ENCODE results near the gene PRKG1.

PRKG1 gene

GRCh38 chr10:51656503-51656902 lies 582.2 kb downstream of the PRKG1 start:
- TF ChIP-seq SIN3A (IDR thresholded peaks at IDR 0.05; ENCODE audit: borderline replicate concordance, insufficient read depth, low read length) = no peak
- no peak for TF ChIP-seq FOXP2 (optimal IDR thresholded peaks at IDR 0.05; ENCODE audit: borderline replicate concordance, extremely low read depth, extremely low read length, insufficient read depth)
- TF ChIP-seq POLR2AphosphoS5 (IDR thresholded peaks at IDR 0.05; ENCODE audit: low read depth, low read length) = no peak
- TF ChIP-seq REST (IDR thresholded peaks at IDR 0.05; ENCODE audit: insufficient read depth in 1 of 2, low read depth in 2 of 2, low read length in 2 of 2) = no peak
- no peak for TF ChIP-seq TAF1 (IDR thresholded peaks at IDR 0.05; ENCODE audit: borderline replicate concordance, insufficient read depth, low read length)

- TF ChIP-seq POLR2AphosphoS5 (IDR thresholded peaks at IDR 0.05; ENCODE audit: low read depth, low read length) (no peak), FOXP2 (optimal IDR thresholded peaks at IDR 0.05; ENCODE audit: borderline replicate concordance, extremely low read depth, extremely low read length, insufficient read depth) (no peak), TAF1 (IDR thresholded peaks at IDR 0.05; ENCODE audit: borderline replicate concordance, insufficient read depth, low read length) (no peak), SIN3A (IDR thresholded peaks at IDR 0.05; ENCODE audit: borderline replicate concordance, insufficient read depth, low read length) (no peak), REST (IDR thresholded peaks at IDR 0.05; ENCODE audit: insufficient read depth in 1 of 2, low read depth in 2 of 2, low read length in 2 of 2) (no peak)
Observed at GRCh38 chr10:51658000-51658399, 583.7 kb downstream of the PRKG1 start.

GRCh38 chr10:51659344-51659743 lies 585.1 kb downstream of the PRKG1 start:
- no peak for TF ChIP-seq TAF1 (IDR thresholded peaks at IDR 0.05; ENCODE audit: borderline replicate concordance, insufficient read depth, low read length)
- no peak for TF ChIP-seq REST (IDR thresholded peaks at IDR 0.05; ENCODE audit: insufficient read depth in 1 of 2, low read depth in 2 of 2, low read length in 2 of 2)
- TF ChIP-seq SIN3A (IDR thresholded peaks at IDR 0.05; ENCODE audit: borderline replicate concordance, insufficient read depth, low read length) = no peak
- TF ChIP-seq FOXP2 (optimal IDR thresholded peaks at IDR 0.05; ENCODE audit: borderline replicate concordance, extremely low read depth, extremely low read length, insufficient read depth) = no peak
- TF ChIP-seq POLR2AphosphoS5 (IDR thresholded peaks at IDR 0.05; ENCODE audit: low read depth, low read length) = no peak

GRCh38 chr10:51663086-51663485 lies 588.8 kb downstream of the PRKG1 start:
- TF ChIP-seq FOXP2 (optimal IDR thresholded peaks at IDR 0.05; ENCODE audit: borderline replicate concordance, extremely low read depth, extremely low read length, insufficient read depth) = no peak

- TF ChIP-seq REST (IDR thresholded peaks at IDR 0.05; ENCODE audit: insufficient read depth in 1 of 2, low read depth in 2 of 2, low read length in 2 of 2) (no peak), POLR2AphosphoS5 (IDR thresholded peaks at IDR 0.05; ENCODE audit: low read depth, low read length) (no peak), FOXP2 (optimal IDR thresholded peaks at IDR 0.05; ENCODE audit: borderline replicate concordance, extremely low read depth, extremely low read length, insufficient read depth) (no peak), SIN3A (IDR thresholded peaks at IDR 0.05; ENCODE audit: borderline replicate concordance, insufficient read depth, low read length) (no peak), TAF1 (IDR thresholded peaks at IDR 0.05; ENCODE audit: borderline replicate concordance, insufficient read depth, low read length) (no peak)
Observed at GRCh38 chr10:51666456-51666855, 592.2 kb downstream of the PRKG1 start.
